HG03520 (cell line): ENCODE data around the gene LBR.
A peak's percentile ranks its signal among the peaks of the same experiment; 100 is the strongest.

Source experiments
- ATAC-seq: cut with Tn5 transposase; IDR thresholded peaks from one replicate; pipeline ENCODE4 v1.9.1; 2021; ENCODE audit warnings: mild to moderate bottlenecking, moderate library complexity; ENCODE audit not compliant: unreplicated experiment

LBR gene

DNA sequence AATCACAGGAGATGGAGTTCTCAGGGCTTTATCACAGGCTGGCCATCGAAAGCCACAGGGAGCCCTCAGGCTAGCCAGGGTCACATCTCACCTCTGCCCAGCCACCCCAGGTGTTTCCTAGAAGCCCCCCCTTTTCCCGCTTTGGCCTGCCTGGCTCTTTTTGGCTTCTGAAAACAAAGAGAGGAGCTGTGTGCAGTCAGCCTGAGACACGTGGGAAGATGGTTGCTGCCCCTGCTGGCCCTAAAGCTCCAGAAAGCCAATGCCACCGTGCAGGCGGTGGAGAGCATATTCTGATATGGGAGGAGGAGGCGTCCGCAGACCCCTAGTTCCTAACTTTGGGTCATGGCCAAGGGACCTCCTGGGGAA lies 18.7 kb upstream of the LBR start:
- ATAC-seq, result no peak

DNA sequence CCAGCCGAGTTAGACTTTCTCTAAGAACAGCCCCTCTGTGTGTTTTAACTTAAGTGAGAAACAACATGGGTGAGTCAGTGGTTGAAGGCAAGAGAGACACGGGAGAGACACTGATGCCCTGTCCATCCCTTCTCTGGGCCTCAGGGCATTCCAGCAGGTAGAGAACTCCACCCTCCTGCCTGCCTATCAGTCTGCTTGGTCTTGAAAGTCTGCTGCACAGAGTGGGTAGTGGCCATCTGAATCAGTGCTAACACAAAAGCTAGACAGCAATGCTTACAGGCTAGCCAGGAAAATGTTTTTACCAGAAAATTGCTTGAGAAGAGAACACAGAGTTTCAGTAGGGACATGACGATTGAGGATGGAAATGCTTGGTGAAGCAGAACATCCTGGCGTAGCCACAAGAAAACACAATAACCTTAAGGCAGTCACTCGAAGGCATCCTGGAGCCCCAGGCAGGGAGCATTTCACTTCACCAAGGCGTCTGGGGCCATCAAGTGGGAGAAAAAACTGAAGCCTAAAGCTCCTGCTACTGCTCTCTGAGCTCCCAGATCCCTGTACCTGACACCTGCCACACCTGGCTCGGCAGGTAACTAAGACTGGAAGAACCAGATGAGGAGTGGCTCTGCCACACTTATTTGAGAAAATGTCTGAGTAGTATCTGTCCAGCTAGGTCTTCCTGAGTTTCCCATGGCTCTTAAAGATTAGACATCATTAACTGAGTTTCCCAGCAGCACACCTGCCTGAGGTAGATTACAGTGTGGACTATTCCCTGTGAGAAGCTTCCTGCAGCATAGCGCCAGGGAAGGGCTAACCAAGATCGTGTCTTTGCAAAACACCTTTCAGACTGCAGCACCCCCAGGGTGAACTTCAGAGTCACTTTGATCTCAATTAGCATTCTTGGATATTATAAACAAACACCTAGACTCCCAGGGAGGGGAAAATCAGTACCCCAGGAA lies 18.1 kb upstream of the LBR start:
- no peak for ATAC-seq

DNA sequence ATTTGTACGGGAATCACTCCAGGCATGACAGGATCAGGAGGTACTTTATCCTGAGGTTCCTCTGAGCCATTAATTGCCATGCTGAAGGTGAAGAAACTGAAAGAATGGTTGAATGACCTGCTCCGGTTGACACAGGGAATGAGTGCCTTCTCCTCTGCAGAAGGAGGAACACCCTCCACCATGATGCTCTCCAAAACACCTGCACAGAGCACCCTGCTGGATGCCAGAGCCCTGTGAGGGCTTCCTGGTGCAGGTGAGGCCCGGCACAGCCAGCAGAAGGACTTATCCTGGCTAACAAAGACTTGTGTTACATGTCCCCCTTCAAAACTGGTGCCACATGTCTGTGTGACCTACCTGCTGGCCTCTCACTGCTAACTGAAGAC lies 14.3 kb upstream of the LBR start:
- no peak for ATAC-seq

DNA sequence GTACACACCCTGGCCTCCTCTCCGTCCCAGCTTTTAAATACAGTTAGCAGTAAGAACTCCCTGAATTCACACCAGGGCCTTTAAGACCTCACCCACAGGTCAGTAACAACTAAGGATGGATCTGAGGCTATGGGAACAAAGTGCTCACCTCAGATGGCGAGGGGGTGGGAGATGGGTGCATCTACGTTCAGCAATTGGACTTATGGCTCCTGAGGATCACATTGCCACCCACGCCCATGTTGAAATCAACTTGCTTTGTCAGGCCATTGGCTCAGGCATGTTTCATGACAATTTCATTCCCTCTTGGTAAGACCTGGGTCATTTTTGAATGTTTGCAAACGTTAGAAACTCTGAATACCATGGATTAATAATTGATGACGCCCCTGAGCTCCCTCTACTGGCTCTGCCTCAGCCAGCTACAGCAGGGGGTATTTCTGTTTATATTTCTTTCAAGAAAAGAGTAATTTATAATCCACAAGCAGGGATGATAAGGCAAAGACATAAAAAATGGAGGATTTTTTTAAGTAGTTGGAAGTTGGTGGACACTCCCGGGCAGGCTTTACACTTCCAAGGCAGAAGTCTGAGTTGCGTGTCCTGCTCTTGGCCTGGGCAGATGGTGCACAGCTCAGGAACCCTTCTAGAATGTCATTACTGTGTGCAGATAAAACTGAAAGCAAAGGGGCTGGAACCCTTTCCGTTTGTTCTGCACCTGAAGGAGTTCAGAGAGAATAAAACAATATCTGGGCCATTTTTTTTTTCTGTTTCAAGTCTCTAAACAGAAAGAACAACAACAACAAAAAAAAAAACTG lies 13.7 kb upstream of the LBR start:
- no peak for ATAC-seq

DNA sequence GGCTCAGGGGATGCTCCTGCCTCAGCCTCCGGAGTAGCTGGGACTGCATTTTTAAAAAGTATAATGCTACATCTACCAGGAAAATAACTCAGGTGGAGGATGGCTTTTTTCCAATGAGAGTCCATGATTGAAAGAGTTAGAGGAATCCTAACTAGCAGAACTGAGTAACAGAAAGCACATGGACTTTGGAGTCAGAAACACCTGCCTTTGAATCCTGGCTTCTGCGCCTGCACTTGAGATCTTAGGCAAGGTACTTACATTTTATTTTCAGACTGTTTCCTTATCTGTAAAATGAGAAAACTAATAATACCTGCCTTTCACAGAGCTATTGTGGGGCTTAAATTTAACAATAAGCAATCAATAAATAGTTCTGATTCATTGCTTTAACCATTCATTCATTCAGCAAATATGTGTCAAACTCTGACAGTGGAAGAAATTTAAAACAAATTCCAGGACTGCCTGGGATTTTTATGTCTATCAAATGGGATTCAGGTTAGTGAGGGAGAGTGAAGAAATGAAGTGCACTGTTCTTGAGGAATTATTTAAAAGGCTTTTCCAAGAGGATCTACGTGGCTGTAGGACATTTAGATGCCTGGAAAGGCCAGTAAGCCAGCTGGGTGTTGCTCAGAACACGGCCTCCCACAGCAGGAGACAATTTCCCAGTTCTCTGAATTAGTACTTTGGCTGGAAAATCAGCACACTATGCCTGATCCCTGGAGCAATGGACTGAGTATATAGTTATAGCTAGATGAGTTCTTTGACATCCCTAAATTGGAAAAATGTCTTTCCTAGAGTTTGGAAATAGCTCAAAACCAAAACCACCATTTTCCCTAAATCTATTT lies 12.8 kb upstream of the LBR start:
- no peak for ATAC-seq

DNA sequence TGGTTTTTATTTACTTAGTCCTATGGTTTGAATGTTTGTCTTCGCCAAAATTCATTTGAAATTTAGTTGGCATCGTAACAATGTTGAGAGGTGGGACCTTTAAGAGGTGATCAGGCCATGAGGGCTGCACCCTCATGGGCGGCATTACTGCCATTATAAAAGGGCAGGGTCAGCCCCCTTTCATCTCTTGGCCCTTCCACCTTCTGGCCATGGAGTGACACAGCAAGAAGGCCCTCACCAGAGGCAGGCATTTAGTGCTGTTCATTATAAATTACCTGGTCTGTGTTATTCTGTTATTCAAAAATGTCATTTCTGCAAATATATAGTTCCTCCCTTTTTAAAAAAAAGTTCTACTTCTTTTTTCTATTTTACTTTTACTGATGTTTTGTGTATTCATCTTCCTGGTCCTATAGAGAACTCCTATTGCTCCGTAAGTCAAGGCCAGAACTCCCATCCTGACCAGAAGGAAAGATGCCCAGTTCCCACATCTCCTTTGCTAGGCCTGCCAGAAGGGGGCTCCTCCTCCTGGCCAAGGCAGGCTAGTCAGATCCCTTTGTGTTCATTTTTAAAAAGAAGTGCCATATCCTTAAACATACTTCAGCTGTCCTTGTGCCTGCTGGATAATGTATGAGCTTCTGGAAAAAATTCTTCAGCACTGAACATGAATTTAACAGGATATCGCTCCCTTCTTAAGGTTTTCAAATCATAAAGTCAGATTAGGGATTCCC lies 10.0 kb upstream of the LBR start:
- ATAC-seq, result no peak

DNA sequence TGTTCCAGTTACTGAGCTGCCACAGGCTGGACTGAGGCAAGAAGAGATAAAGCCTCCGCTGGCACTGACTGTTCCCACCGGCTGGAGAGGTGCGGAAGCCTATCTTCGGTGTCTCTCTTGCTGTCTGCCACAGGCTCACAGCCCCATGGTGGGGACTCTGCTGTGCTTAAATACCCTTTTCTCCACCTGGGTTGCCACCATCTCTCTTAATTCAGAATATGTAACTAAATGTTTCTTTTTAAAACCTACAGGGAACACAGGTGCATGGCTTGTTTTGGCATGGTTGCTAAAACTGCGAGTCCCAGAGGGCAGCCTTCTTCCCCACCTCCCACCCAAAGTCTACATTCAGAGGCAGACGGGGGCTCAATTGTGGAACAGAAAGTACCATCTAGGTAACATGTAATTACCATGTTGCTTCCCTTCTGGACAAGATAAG lies 8.1 kb upstream of the LBR start:
- ATAC-seq, result peak; percentile 51

DNA sequence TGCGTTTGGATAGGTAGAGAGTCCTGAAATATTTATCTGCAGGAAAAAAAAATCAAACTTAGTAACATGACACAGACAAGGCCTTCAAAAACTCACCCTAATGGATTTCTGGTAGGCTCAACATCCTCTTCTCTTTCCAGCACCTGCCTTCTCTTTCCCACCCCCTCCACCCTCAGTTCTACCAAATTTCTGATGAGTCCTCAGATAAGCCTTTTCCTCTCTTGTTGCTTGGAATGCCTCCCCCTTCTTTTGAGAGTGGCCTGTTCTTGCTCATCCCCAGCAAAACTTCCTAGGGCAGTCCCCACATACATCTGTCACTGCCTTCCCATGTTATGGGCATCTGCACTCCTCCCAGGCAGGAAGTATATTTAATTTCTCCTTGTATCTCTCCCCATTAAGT lies 7.6 kb upstream of the LBR start:
- ATAC-seq, result no peak

DNA sequence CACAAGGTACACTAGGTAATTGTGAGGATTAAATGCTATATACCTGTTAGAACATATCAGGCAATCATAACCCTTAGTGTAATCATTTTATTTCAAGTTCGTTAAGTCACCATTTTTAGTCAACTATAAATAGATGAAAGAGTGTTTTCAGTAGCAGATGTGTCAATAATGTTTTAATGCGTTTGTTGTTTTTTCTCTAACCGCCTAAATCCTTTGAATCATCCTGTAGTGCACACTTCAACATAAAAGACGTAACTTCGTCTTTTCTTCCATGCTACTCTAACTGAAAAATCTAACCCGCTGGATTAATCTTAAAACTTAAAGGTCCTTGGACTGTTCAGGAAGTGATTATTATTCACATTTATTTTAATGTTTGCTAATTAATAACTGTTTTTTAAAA lies 7.2 kb upstream of the LBR start:
- no peak for ATAC-seq

DNA sequence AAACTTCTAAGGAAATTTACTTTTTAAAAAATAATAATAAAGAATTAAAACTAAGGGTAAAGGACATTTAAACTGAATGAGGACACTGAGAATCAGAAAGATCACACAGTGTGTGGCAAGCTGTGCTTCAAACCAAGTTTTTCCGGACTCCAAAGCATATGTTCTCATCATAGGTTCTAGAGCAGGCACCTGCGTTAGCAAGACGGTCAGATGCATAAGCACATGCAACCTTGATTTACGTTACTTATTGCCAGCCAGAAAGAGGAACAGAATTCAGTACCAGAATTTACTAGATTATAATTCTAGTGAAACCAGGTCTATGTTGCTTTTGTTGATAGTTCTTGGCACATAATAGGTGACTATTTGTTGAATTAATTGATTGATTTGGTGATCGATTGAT lies 6.2 kb upstream of the LBR start:
- no peak for ATAC-seq

DNA sequence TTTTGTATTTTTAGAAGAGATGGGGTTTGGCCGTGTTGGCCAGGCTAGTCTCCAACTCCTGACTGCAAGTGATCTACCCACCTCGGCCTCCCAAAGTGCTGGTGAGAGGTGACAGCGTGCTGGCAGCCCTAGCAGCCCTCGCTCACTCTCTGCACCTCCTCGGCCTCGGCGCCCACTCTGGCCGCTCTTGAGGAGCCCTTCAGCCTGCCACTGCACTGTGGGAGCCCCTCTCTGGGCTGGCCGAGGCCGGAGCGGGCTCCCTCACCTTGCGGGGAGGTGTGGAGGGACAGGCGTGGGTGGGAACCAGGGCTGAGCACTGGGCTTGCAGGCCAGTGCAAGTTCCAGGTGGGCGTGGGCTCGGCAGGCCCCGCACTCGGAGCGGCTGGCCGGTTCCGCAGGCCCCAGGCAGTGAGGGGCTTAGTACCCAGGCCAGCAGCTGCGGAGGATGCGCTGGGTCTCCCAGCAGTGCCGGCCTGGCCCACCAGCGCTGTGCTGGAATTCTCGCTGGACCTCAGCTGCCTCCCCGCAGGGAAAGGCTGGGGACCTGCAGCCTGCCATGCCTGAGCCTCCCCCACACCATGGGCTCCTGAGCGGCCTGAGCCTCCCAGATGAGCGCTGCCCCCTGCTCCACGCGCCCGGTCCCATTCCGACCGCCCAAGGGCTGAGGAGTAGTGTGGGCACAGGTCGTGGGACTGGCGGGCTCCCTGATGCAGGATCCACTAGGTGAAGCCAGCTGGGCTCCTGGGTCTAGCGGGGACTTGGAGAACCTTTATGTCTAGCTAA lies 3.4 kb upstream of the LBR start:
- ATAC-seq, result no peak

DNA sequence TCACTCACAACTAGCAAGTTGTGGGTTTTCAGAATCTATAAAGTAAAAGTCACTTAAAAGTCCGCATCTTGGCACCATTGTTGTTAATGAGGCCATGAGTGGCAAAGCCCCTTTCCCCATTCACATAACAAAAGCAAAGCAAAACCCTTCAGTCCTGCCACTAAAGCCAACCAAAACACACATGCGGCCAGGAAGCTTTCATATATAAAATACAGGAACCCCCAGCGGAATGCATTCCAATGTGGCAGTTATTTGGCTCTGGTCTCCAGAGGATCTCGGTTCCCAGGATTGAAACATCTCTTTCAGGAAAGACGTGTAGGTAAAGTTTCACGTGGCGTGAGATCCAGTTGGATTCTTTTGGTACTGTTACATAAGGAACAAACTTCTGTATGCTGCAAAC lies 2.5 kb upstream of the LBR start:
- no peak for ATAC-seq

DNA sequence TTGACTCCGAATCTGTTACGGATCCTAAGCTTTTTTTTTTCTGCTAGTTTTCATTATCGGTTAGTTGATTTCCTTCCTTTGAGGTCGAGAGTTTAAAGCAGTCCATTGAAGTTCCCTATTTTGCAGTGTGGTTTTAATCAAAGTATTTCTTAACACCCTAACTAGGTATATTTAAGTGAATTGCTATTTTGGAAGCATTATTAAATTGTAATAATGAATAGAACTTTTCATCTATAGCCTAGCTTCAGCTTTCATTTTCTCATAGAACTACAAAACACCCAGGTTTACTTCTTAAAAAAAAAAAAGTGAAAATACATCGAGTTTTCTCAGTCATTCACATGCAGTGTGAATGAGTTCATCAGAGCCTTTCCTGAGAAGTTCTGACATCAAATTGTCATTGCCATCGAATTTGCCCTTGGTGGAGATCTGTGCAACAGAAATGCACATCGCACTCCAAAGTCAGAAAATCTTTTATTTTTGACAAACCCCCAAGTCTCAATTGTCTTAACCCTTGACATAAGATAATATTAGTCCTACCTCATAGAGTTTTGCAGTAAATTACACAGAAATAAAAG lies 1.1 kb upstream of the LBR start:
- ATAC-seq, result no peak

DNA sequence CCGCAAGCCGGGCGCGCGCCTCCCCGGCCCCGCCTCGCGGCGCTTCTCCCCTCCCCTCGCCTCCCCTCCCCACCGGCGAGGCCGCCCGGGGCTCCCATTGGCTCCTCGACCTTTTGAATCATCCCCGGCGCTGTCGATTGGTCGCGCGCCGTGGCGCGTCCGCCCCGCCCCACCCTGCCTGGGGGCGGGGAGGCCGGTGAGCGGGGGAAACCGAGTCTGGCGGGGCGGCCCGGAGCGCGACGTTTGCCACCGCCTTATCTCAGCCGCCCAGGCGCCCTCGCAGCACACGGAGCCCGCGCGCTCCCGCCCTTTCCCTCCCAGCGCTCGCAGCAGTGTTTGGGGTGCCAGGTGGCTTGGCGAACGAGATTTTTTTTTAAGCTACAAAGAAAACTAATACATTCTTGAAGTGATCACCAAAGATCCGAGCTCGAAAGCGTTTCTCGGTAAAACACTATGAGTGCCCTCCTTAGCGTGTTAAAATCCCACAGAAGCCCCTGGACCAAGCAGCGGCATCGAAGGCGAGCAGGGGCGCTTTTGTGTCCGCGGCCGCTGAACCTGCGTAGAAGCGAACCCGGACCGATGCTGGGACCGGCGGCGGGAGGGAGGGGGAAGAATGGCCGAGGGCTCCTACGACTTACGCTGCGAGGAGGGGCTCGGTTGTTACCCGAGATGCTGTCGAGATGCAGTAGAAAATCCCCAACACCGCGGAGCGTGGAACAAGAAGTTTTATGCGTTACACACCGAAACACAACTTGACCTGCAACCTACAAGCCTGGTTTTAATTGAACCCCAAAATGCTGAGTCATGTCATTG lies 436 bp upstream of the LBR start:
- ATAC-seq, result peak; percentile 88

DNA sequence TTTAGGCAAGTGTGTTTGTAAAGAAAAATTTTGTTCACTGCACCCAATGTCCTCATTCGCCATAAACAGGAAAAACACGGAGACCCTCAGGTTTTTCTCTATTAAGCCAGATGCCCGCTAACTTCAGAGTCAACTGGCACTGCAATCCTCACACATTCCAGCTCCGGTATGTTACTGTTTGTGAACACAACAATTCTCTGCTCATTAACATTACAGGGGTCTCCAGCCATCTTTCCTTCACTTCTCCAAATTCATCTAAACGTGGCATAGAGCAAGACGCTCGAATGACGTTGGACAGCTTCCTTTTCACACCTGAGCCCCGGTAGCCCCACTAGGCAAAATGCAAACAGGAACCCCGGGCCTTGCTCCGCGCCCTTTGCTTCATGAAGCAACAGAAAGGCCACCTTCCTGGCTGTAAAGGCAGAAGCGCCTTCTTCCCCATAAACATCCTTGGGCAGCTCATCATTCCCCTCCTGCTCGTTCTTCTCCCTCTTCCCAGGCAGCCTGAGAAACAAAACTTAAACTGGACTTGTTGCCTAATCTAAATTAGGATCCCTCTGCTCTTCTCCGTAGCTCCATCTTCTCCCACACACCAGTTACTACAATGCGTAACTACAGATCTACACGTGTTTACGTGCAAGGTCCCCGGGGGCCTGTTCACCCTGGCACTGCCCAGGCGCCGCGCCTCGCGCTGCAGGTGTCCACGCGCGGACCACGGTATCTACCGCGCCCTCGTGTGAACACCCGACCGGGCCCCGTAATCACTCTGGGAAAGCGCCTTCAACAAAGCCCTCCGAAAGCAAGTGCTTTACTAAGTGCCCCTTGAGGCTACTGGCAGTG lies 1.2 kb downstream of the LBR start:
- ATAC-seq, result no peak

DNA sequence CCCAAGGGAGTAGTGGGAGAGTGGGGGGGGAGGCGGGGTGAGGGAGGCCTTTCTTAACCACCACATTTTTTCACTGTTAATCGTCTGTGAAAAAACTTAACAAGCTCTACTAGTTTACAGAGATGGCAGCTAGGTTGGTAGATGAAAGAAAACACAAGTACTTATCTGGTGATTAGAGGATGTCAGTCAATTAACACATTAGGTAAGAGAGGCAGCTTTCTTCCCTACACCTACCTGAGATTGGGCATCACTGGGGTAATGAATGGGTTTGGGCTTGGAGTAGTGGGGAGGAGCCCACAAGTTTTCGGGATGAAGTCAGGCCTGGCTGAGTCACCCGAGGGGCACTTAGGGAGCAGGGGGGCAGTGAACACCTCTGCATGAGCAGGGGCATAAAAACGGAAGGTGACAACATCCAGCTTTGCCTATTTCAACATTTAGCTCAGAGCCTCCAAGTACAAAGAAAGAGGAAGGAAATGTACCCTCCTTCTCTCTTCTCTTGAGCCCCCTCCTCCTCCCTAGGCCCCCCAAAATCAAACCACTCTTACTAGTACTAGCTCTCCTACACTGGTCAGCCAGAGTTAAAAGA lies 2.5 kb downstream of the LBR start:
- no peak for ATAC-seq

DNA sequence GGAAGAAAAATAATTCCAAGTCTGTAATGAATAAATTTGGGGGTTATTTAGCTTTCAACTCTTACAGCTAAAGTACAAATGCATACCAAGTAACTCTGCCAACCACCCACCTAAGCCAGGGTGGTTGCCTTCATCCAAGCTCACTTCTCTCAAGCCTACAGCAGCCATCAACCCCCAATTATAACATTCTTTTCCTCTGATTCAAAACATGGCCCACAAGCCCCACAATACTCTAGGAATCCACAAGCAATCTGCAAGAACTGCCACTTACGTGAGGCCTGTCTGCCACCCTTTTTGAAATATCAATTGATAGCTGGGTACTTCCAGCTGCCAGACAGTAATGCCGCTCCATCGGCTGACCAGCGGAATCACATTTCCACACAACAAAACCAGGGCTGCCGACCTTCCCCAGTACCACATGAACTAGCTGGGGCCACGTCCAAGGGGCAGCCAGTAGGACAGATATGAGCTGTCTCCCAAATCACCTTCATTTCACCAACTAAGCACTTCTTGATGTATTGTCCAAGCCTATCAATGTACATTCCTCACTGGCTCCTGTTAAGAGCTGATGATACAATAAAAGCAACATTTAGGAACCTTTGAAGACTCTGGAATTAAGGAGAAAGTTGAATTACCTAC lies 3.2 kb downstream of the LBR start:
- ATAC-seq, result no peak
